Measurements from ENCODE around the gene P3H3.
A peak's percentile ranks its signal among the peaks of the same experiment; 100 is the strongest.

The P3H3 gene, protein sequence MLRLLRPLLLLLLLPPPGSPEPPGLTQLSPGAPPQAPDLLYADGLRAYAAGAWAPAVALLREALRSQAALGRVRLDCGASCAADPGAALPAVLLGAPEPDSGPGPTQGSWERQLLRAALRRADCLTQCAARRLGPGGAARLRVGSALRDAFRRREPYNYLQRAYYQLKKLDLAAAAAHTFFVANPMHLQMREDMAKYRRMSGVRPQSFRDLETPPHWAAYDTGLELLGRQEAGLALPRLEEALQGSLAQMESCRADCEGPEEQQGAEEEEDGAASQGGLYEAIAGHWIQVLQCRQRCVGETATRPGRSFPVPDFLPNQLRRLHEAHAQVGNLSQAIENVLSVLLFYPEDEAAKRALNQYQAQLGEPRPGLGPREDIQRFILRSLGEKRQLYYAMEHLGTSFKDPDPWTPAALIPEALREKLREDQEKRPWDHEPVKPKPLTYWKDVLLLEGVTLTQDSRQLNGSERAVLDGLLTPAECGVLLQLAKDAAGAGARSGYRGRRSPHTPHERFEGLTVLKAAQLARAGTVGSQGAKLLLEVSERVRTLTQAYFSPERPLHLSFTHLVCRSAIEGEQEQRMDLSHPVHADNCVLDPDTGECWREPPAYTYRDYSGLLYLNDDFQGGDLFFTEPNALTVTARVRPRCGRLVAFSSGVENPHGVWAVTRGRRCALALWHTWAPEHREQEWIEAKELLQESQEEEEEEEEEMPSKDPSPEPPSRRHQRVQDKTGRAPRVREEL
- total RNA-seq, result 1.3 to 1.6 reads per million in 2 donors

DNA sequence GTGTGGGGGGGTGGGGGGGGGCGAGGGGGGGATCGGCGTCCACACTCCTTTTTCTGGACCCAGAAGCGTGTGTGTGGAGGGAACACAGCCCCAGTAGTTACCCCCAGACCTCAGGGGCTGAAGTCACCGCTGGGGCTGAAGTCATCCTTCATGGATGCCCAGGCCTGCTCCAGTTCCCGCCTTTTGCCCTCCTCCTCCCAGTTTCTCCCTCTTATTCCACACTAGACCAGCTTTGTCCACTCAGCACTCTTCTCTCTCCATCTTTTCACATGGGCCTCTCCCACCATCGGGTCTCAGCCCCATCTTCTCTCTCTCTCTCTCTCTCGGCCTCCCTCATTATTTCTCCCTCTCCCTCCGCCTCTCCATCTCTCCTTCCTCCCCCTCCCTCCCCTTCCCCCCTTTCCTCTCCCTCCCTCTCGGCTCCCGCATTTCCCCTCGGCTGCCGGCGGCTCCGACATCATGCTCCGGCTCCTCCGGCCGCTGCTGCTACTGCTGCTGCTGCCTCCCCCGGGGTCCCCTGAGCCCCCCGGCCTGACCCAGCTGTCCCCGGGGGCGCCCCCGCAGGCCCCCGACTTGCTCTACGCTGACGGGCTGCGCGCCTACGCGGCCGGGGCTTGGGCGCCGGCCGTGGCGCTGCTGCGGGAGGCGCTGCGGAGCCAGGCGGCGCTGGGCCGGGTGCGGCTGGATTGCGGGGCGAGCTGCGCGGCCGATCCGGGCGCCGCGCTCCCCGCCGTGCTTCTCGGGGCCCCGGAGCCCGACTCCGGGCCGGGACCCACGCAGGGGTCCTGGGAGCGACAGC lies at the start of gene P3H3:
Gene P3H3 (plus strand): TSS at position 426 of the 799 bp plus-strand sequence. CDS start 34 bp downstream, at position 460.
- peak in 2 of 5 experiments; percentile 10 to 34 for DNase-seq

DNA sequence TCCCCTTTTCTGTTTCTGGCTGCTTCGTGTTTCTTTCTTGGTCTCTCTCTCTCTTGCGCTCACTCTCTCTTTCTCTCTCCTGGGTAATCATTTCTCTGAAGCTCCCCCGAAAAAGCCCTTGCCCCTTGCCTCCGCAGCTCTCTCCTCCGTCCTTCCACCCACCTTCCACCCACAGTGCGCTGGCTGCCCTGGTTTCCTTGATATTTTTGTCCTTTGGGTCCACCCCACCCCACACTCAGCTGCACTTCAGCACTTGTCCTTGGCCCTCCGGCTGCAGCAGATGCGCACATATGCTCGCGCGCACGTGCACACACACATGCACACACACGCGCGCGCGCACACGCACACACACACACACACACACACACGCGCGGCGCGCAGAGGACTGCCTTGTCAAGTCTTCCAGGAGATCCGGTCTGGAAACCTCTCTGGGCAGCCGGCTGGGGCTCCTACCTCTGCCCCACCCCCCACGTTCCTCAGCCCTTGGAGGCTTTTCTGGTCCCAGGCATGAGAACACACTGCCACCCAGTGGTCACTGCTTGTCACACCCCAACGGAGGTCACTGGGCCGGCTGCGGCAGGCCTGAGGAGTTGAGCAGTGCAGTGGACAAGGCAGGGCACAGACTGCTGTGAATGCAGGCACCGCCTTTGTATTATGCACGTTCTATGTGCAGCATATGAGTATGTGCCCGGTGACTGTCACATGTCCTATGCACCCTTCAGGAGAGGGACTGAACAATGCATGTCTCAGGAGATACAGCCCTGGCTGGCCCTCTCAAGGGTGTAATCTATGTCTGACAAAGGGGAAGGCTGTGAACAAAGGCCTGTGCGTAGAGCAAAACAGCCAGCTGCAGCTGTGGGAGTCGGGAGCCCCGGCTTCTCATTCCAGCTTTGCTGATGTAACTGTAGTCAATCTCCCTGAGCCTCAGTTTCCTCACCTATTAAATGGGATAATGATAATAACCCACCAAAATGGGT lies 49.3 kb upstream of the P3H3 start:
- DNase-seq, result peak; percentile 59 to 88 (median 79)

GRCh38 chr12:6779708-6780432 lies 48.3 kb upstream of the P3H3 start:
- DNase-seq, result peak in 1 of 5 experiments; percentile 22

DNA sequence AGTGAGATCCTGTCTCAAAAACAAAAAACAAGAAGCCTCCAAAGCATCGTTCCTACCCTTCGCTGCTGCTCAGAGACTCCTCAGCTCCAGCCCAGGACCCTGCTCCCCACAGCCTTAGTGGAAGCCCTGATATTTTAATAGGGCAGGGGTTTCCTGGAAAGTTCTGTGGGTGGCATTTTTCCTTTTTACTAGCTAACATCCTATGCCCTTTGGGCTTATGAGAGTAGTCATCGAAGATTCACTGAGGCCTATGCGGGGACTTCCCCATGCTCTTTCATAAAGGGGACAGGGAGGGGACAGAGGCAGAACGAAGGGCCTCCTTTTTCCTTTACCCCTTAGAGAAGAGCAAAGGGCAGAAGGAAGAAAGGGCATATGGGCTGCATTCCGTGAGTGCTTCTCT lies 47.6 kb upstream of the P3H3 start:
- no peak for DNase-seq

DNA sequence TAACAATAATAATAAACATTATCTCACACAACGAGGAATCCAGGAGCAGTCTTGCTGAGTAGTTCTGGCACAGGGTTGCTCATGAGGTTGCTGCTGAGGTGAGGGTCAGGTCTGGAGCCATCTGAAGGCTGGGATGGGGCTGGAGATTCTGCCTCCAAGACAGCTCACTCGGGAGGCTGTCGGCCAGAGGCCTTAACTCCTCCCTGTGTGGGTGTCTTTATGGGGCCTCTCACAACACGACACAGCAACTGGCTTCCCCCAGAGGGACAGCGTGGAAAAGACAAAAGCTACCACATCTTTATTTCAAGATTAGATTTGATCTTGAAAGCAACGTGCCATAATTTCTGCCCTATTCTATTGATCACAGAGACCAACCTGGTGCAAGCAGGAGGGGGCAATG lies 46.1 kb upstream of the P3H3 start:
- no peak for DNase-seq

DNA sequence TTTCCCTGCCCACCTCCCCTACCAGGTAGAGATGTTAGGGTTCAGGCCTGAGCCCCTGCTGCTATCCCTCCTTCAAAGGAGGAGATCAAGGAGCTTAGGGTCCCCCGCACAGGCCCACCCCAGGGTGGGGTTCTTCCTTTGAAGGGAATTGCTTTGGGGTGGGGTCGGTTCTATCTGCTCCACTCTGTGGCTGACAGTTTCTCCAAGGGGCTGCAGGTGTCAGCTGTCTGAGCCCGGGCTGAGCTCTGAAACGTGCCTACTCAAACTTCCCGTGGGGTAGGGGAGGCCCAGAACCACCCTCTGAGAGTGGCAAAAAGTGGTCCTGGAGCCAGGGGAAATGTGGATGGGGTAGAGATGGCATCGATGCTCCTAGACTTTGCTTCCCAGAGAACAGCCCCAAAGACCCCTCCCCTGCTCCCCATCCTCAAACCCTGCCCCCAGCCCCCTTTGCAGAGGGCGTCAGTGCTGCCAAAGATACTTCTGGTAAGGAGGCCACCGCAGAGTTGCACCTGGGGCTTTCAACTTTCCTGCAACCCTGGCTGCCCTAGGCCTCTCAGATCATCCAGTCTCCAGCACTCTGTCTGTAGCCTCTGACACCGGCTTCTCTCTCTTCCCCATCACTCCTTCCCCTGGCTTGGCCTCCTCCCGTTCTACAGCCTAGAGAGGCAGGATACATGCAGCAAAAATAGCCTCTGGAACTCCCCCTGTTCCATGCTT lies 45.2 kb upstream of the P3H3 start:
- DNase-seq, result no peak

DNA sequence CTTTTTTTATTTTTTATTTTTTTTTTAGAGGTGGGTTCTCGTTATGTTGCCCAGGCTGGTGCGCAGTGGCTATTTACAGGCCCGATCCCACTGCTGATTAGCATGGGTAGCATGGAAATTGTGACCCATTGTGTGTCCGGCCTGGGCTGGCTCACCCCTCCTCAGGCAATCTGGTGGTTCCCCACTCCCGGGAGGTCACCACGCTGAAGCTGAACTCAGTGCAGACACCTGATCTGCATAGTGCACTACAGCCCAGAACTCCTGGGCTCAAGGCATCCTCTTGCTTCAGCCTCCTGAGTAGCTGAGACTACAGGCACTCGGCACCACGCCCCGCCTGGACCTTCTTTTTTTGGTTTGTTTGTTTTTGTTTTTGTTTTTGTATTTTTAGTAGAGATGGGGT lies 44.4 kb upstream of the P3H3 start:
- no peak for DNase-seq

GRCh38 chr12:6784296-6784695 lies 43.9 kb upstream of the P3H3 start:
- DNase-seq, result no peak

DNA sequence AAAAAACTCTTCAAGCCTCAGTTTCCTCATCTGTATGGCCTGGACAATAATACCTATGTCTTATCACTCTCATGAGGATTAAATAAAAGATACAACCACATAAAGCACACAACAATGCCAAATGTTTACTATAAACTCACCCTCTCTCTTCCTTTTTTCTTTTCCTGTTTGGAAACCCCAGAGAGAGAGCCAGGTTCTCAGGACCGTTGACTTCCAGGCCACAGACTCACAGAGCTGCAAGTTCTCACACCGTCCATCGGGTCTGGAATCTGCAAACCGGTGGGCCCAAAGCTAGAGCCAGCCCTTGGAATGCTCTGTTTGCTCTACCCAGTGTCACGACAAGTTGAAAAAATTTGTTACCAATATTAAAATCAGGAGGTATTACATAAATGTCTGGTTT lies 43.4 kb upstream of the P3H3 start:
- no peak for DNase-seq

- DNase-seq, result peak in 1 of 5 experiments; percentile 69
Measured at GRCh38 chr12:6786416-6787094, 41.7 kb upstream of the P3H3 start.

- peak in 1 of 5 experiments; percentile 30 for DNase-seq
Measured at GRCh38 chr12:6787309-6787708, 40.9 kb upstream of the P3H3 start.

GRCh38 chr12:6788972-6789924 lies 39.0 kb upstream of the P3H3 start, which contains the start of gene CD4:
Gene CD4, plus strand, starts transcription at chr12:6789528. Its CDS starts 10,611 bp downstream, at chr12:6800139.
- peak in 3 of 5 experiments; percentile 57 to 92 (median 57) for DNase-seq

GRCh38 chr12:6790496-6791150 lies 37.6 kb upstream of the P3H3 start:
- DNase-seq, result peak in 3 of 5 experiments; percentile 35 to 82 (median 43)

DNA sequence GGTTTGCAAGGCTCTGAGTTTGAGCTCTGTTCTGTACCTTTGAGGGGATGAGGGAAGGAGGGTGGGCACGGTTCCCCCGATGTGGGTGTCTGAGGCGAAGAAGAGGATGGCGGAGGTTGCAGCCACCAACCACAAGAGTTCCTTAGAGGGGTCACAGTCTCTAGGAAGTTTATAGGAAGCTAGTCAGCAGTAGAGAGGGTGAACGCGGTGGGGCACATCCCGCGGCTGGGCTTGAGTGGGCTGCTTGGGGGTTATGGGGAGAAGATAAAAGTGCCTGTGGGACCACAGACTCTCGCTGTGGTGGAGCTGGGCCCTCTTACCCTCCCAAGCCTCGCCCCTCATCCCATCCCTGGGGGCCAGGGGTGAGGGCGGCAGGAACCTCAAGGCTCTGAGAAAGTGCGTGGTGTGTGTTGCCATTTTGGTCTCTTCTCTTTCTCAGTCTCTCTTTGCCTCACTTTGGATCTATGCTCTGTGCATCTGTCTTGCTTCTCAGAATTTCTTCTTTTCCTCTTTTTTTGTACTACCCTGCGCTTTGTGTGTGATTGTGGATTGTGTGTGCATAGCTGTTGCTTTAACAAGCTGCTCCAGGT lies 36.2 kb upstream of the P3H3 start:
- peak in 1 of 5 experiments; percentile 25 for DNase-seq

GRCh38 chr12:6792522-6793201 lies 35.5 kb upstream of the P3H3 start:
- peak in 2 of 5 experiments; percentile 36 to 80 for DNase-seq

GRCh38 chr12:6795088-6795487 lies 33.1 kb upstream of the P3H3 start:
- DNase-seq, result no peak

GRCh38 chr12:6796576-6796975 lies 31.6 kb upstream of the P3H3 start:
- no peak for DNase-seq
